Measurements from ENCODE around the gene TPH2. TPM values are rescaled to one million over a fixed set of nuclear protein-coding genes. Genes with fewer than 3 reads are reported as not detected.
A peak's percentile ranks its signal among the peaks of the same experiment; 100 is the strongest.

Gene TPH2
- total RNA-seq, result under 0.01 TPM

GRCh38 chr12:71938728-71939385, at the start of gene TPH2:
TSS of gene TPH2 (plus strand) at chr12:71938845. CDS start at chr12:71938987, 142 bp downstream.
- DNase-seq (ENCODE audit: low spot score in 2 of 2), result peak; percentile 3 to 6
- FAIRE-seq, result no peak

- FAIRE-seq (no peak), DNase-seq (ENCODE audit: low spot score in 2 of 2) (no peak)
Observed at GRCh38 chr12:71890475-71890874, 48.2 kb upstream of the TPH2 start.

GRCh38 chr12:71892059-71892458, 46.6 kb upstream of the TPH2 start:
- FAIRE-seq (no peak), DNase-seq (ENCODE audit: low spot score in 2 of 2) (no peak)

- no peak for FAIRE-seq
- no peak for DNase-seq (ENCODE audit: low spot score in 2 of 2)
Observed at GRCh38 chr12:71896205-71896882, 42.3 kb upstream of the TPH2 start.

- DNase-seq (ENCODE audit: low spot score in 2 of 2), result peak in 1 of 2 donors; percentile 4
- FAIRE-seq, result no peak
Observed at GRCh38 chr12:71900091-71900490, 38.6 kb upstream of the TPH2 start.

- no peak for DNase-seq (ENCODE audit: low spot score in 2 of 2)
- no peak for FAIRE-seq
Observed at GRCh38 chr12:71904629-71905028, 34.0 kb upstream of the TPH2 start.

- no peak for FAIRE-seq
- no peak for DNase-seq (ENCODE audit: low spot score in 2 of 2)
Observed at GRCh38 chr12:71935594-71935993, 3.1 kb upstream of the TPH2 start.

GRCh38 chr12:71940068-71940467, 1.4 kb downstream of the TPH2 start:
- DNase-seq (ENCODE audit: low spot score in 2 of 2) (no peak), FAIRE-seq (no peak)

- DNase-seq (ENCODE audit: low spot score in 2 of 2) (no peak), FAIRE-seq (no peak)
Observed at GRCh38 chr12:71941174-71941573, 2.5 kb downstream of the TPH2 start.

GRCh38 chr12:71942259-71942658, 3.6 kb downstream of the TPH2 start:
- no peak for FAIRE-seq
- DNase-seq (ENCODE audit: low spot score in 2 of 2), result no peak

GRCh38 chr12:71942703-71943102, 4.1 kb downstream of the TPH2 start:
- DNase-seq (ENCODE audit: low spot score in 2 of 2) (no peak), FAIRE-seq (no peak)

- DNase-seq (ENCODE audit: low spot score in 2 of 2) (no peak), FAIRE-seq (no peak)
Observed at GRCh38 chr12:71945121-71945520, 6.5 kb downstream of the TPH2 start.

- FAIRE-seq (no peak), DNase-seq (ENCODE audit: low spot score in 2 of 2) (no peak)
Observed at GRCh38 chr12:71945883-71946282, 7.2 kb downstream of the TPH2 start.

- DNase-seq (ENCODE audit: low spot score in 2 of 2), result no peak
- FAIRE-seq, result no peak
Observed at GRCh38 chr12:71947645-71948105, 9.0 kb downstream of the TPH2 start.

- FAIRE-seq (no peak), DNase-seq (ENCODE audit: low spot score in 2 of 2) (no peak)
Observed at GRCh38 chr12:71948390-71948789, 9.7 kb downstream of the TPH2 start.

- DNase-seq (ENCODE audit: low spot score in 2 of 2) (no peak), FAIRE-seq (no peak)
Observed at GRCh38 chr12:71949646-71950045, 11.0 kb downstream of the TPH2 start.

- FAIRE-seq (no peak), DNase-seq (ENCODE audit: low spot score in 2 of 2) (no peak)
Observed at GRCh38 chr12:71950404-71950803, 11.8 kb downstream of the TPH2 start.

GRCh38 chr12:71950819-71951218, 12.2 kb downstream of the TPH2 start:
- no peak for FAIRE-seq

GRCh38 chr12:71954083-71954778, 15.6 kb downstream of the TPH2 start:
- DNase-seq (ENCODE audit: low spot score in 2 of 2) (no peak), FAIRE-seq (no peak)

More at GRCh38 chr12:71950819-71951218, 12.2 kb downstream of the TPH2 start:
- no peak for DNase-seq (ENCODE audit: low spot score in 2 of 2)

GRCh38 chr12:71954861-71955260, 16.2 kb downstream of the TPH2 start:
- DNase-seq (ENCODE audit: low spot score in 2 of 2) (no peak), FAIRE-seq (no peak)

GRCh38 chr12:71955970-71956369, 17.3 kb downstream of the TPH2 start:
- FAIRE-seq (no peak), DNase-seq (ENCODE audit: low spot score in 2 of 2) (no peak)

All from frontal cortex (tissue), 4 donors.